GM19035 (cell line): ENCODE data around the gene CHL1.
A peak's percentile ranks its signal among the peaks of the same experiment; 100 is the strongest.

Experiments
- ATAC-seq: cut with Tn5 transposase; IDR thresholded peaks from one replicate; pipeline ENCODE4 v1.9.1; 2021; ENCODE audit not compliant: unreplicated experiment

CHL1 gene

GRCh38 chr3:196311-197148 is at the start of gene CHL1:
Gene CHL1, plus strand, starts transcription at chr3:196763. Its CDS starts 123,014 bp downstream, at chr3:319777.
- no peak for ATAC-seq

DNA sequence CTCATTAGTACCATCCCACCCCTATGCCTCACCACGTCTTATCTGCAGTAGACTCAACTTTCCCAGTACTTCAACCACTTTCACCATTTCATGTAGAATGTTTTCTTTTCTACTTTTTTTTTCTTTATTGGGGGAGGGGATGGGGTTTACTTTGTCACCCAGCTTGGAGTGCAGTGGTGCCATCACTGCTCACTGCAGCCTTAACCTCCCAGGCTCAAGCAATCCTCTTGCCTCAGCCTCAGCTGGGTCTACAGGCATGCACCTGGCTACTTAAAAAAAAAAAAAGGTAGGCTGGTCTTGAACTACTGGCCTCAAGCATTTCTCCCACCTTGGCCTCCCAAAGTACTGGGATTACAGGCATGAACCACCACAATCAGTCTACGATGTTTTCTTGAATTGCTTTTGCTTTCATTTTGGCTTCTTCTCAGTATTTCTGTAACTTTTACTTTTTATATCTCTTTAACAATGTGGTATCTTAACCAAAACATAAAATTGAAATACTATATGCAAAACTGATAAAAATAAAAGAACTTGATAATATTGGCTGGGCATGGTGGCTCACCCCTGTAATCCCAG is 44.9 kb upstream of the CHL1 start:
- no peak for ATAC-seq

- no peak for ATAC-seq
Observed at GRCh38 chr3:159974-160373, 36.6 kb upstream of the CHL1 start.

GRCh38 chr3:166071-166470 is 30.5 kb upstream of the CHL1 start:
- ATAC-seq = no peak

DNA sequence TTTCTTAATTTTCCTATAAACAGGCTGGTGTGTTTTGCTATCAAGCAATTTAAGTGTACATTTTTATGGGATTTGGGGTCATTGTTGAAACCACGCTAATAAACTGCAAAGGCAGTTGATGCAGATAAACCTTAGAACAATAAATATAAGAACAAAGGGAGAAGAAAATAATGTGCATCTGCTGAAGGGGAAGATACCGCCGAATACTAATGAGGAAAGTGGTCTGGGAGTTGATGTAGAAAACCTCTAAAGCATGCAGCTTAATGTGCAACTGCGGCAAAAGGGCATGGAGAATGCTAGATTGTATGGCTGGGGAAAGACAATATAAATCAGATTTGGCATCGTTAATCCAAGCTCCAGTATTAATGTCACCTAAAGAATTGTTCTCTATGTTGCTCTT is 29.8 kb upstream of the CHL1 start:
- no peak for ATAC-seq

- peak; percentile 85 for ATAC-seq
Observed at GRCh38 chr3:173886-174285, 22.7 kb upstream of the CHL1 start.

- no peak for ATAC-seq
Observed at GRCh38 chr3:184976-185375, 11.6 kb upstream of the CHL1 start.

DNA sequence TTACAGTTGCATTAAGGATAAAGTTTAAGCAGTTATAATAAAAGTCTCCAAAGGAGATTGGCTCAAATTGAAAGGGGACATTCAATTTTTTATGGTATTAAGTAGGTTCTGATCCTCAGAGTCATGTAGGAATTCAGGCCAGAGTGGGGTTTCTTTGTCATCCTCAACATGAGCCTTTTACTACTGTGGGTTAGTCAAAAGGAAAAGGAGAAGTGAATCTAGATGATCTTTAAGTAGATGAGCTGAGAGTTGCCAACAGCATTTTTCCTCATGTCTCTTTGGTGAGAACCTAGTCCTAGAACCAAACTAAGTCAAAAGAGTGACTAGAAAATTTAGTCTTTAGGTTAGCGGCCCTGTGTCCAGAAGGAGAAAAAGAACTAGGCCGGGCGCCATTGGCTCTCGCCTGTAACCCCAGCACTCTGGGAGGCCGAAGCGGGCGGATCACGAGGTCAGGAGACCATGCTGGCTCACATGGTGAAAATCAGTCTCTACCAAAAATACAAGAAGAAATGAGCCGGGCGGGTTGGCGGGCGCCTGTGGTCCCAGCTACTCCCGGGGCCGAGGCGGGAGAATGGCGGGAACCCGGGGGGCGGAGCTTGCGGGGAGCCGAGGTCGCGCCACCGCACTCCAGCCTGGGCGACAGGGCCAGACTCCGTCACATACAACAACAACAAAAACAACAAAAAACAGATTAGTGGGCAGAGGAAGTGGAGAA is 4.2 kb upstream of the CHL1 start:
- no peak for ATAC-seq

GRCh38 chr3:194001-194400 is 2.6 kb upstream of the CHL1 start:
- no peak for ATAC-seq

GRCh38 chr3:194421-194820 is 2.1 kb upstream of the CHL1 start:
- ATAC-seq = no peak

GRCh38 chr3:195666-196065 is 897 bp upstream of the CHL1 start:
- ATAC-seq = no peak

DNA sequence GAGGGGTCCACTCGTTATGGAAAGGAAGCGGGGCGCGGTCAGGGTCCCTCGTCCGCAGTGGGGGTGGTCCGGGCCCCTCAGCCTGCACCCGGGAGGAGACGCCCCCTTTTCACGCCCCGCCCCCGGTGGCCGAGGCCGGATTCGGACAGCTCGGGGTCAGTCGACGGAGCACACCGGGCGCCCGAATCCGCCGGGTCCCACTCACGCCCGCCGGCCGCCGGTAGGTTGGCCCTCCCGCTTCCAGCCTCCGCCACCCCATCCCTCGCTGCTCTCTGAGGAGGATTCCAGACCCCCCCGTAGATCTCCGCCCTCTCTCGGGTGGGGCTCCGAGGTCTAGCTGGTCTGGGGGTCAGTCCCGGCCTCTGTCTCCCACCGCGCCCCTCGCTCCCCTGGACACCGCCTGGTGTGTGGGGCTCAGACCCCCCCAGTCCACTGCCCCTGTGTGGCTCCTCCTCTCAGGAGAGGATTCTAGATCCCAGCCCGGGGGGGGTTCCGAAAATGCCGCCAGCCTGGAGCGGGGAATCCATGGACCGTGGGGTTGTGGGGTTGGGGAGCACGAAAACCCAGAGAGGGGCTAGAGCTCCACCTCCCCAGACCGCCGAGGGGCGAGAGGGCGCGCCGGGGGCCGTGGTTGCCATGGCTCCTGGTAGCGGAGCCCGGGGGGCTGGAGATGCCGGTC is 725 bp downstream of the CHL1 start:
- no peak for ATAC-seq

GRCh38 chr3:197828-198491 is 1.4 kb downstream of the CHL1 start:
- ATAC-seq = no peak

DNA sequence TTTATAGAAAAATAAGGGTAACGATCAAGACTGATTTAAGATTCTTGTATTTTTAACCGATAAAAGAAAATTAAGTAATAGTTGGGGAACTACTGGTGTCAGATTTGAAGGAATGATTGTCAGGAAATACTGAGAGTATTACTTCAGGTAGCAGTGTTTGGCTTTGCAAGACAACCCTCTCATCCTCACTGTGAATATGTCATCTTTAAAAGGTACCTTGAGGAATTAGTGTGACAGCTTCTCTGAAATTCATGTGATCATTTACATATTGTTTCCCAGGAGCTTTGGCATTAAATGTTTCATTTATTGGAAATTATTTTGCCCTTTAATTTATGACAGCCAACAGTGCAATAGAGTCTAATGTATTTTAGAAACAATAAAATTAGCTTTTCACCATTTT is 3.3 kb downstream of the CHL1 start:
- no peak for ATAC-seq

DNA sequence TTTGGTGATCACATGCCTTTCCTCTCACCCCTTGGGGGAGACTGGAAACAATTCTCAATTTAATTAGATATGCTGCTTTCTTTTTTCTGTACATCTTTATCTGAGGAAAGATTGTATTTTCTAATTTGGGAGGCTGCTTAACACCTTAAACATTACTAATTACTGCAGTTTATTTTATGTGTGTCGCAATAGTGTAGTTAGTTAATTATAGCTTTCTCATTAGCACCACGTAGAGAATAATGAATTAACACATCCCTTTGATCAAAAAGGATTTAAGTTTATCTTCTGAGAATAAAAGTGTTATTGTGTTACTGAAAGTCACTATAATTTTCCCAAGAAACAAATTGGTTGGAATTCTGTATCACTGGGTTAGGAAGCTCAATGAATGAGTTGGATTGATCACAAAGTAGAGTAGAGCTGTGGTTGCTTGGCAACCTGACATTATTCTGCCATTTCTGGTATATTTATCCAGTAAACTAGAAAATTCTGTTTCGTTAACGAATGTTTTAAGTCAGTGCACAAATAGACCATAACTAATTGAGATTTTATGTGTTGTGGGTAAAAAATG is 4.3 kb downstream of the CHL1 start:
- ATAC-seq = no peak

DNA sequence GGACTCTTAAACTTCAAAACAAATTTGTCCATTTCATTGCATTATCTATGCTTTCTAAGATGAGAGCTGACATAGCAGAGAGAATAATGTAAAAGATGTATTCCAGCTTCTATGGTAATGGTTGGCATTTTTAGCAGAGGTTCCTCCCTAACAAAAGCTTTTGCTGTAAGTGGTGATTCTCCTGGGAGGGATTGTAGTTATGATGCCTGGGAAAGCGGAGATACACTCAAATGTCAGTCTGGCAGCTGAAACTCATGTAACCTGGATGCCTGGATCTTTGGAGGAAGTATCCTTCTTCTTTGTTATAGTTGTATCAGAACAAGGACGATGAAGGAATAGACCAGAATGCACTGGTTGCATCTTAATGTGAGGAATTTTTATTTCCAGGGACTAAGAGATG is 7.5 kb downstream of the CHL1 start:
- ATAC-seq = no peak

DNA sequence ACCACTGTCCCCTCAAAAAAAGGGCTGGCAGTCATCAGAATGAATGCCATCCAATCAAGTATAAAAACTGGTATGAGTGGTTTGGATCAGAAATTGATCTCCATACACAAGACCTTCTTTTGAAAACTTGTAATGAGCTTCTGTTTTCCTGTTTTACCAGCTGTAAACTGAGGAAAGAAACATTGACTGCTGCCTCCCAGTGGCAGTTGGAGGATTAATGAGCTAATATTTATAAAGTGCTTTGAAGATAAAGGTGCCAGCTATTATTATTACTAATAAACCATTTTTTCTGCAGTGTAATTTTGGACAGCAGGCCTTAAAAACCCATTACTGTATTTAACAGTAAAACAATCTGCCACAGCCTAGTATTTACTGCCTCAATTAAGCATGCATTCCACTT is 11.4 kb downstream of the CHL1 start:
- ATAC-seq = no peak

DNA sequence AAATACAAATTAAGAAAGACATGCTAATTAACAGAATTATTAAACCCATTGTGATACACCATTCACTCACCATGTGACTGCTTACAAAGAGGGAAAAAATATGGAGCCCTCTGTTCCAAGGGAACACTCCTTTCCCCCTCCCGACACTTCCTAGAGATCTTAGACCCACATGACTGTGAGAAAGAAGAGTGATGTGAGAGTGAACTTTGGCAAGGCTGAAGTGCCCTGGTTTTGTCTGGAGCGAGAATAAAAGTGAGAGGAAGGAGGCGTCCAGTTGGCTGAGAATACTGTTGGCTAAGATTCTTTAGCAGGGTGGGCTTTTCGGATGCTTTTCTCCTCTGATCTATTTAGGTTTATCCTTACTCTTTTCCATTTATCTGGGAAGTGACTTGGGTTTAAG is 14.1 kb downstream of the CHL1 start:
- ATAC-seq = no peak

- peak; percentile 84 for ATAC-seq
Observed at GRCh38 chr3:212432-212831, 15.9 kb downstream of the CHL1 start.

GRCh38 chr3:217099-217813 is 20.7 kb downstream of the CHL1 start:
- ATAC-seq = no peak
